HG03469 (cell line): Measurements from ENCODE around the gene BCAR1.
"Not testable (repeated sequence)": the region's sequence is repeated elsewhere in the genome, so short reads cannot be mapped to it uniquely, and the experiment has no call there.

Experiments used
- ATAC-seq: cut with Tn5 transposase; IDR thresholded peaks from one replicate; pipeline ENCODE4 v1.9.1; 2021; ENCODE audit warnings: mild to moderate bottlenecking, moderate library complexity, moderate number of reproducible peaks; ENCODE audit not compliant: unreplicated experiment

BCAR1 gene

GRCh38 chr16:75206749-75207451, 44.5 kb downstream of the BCAR1 start, which contains the start of gene CTRB2:
CTRB2 (minus strand) TSS chr16:75207161; CDS start chr16:75207141, 20 bp downstream.
- no peak for ATAC-seq

- not testable (repeated sequence) for ATAC-seq
Measured at GRCh38 chr16:75205961-75206748, 45.3 kb downstream of the BCAR1 start.

GRCh38 chr16:75205438-75205837, 46.0 kb downstream of the BCAR1 start:
- ATAC-seq = not testable (repeated sequence)

- ATAC-seq = not testable (repeated sequence)
Measured at GRCh38 chr16:75204905-75205304, 46.5 kb downstream of the BCAR1 start.

- ATAC-seq = no peak
Measured at GRCh38 chr16:75204410-75204758, 47.0 kb downstream of the BCAR1 start.

GRCh38 chr16:75203667-75204409, 47.6 kb downstream of the BCAR1 start:
- ATAC-seq = no peak

GRCh38 chr16:75203096-75203495, 48.3 kb downstream of the BCAR1 start:
- ATAC-seq = no peak

- ATAC-seq = no peak
Measured at GRCh38 chr16:75202069-75202590, 49.3 kb downstream of the BCAR1 start.

GRCh38 chr16:75198135-75198600, 53.3 kb downstream of the BCAR1 start:
- ATAC-seq = no peak

GRCh38 chr16:75197522-75198134, 53.8 kb downstream of the BCAR1 start:
- no peak for ATAC-seq

- no peak for ATAC-seq
Measured at GRCh38 chr16:75196836-75197235, 54.6 kb downstream of the BCAR1 start.

GRCh38 chr16:75195811-75196790, 55.3 kb downstream of the BCAR1 start:
- no peak for ATAC-seq

- ATAC-seq = no peak
Measured at GRCh38 chr16:75193730-75194444, 57.5 kb downstream of the BCAR1 start.

- no peak for ATAC-seq
Measured at GRCh38 chr16:75193265-75193650, 58.2 kb downstream of the BCAR1 start.

GRCh38 chr16:75192606-75193264, 58.7 kb downstream of the BCAR1 start:
- ATAC-seq = no peak

- no peak for ATAC-seq
Measured at GRCh38 chr16:75189638-75190245, 61.7 kb downstream of the BCAR1 start.

GRCh38 chr16:75188832-75189477, 62.5 kb downstream of the BCAR1 start:
- ATAC-seq = no peak
